NCI-H2107 (cell line): ENCODE results near the gene AHCYL2.
"Not testable (repeated sequence)": the region's sequence is repeated elsewhere in the genome, so short reads cannot be mapped to it uniquely, and the experiment has no call there.

Experiments
- DNase-seq: peaks from one replicate; lab custom pipeline; 2025; lab: John Stamatoyannopoulos, UW

Gene AHCYL2

GRCh38 chr7:129285111-129285510, 60.3 kb downstream of the AHCYL2 start:
- no peak for DNase-seq

- DNase-seq = no peak
These were observed 68.0 kb downstream of the AHCYL2 start for GRCh38 chr7:129292861-129293260.

GRCh38 chr7:129295015-129295423, 70.2 kb downstream of the AHCYL2 start:
- no peak for DNase-seq

GRCh38 chr7:129298268-129298893, 73.6 kb downstream of the AHCYL2 start:
- DNase-seq = peak; percentile 42

- no peak for DNase-seq
These were observed 75.1 kb downstream of the AHCYL2 start for GRCh38 chr7:129299889-129300288.

GRCh38 chr7:129300299-129300698, 75.5 kb downstream of the AHCYL2 start:
- DNase-seq = not testable (repeated sequence)

GRCh38 chr7:129307592-129307991, 82.8 kb downstream of the AHCYL2 start:
- DNase-seq = no peak

GRCh38 chr7:129308047-129308446, 83.2 kb downstream of the AHCYL2 start:
- no peak for DNase-seq

- no peak for DNase-seq
These were observed 86.6 kb downstream of the AHCYL2 start for GRCh38 chr7:129311429-129311828.

GRCh38 chr7:129313282-129313681, 88.5 kb downstream of the AHCYL2 start:
- DNase-seq = no peak

GRCh38 chr7:129315960-129316359, 91.1 kb downstream of the AHCYL2 start:
- DNase-seq = no peak

GRCh38 chr7:129317450-129317849, 92.6 kb downstream of the AHCYL2 start:
- DNase-seq = no peak

- no peak for DNase-seq
These were observed 102.2 kb downstream of the AHCYL2 start for GRCh38 chr7:129327076-129327475.

- DNase-seq = no peak
These were observed 107.6 kb downstream of the AHCYL2 start for GRCh38 chr7:129332254-129333035.

- no peak for DNase-seq
These were observed 109.6 kb downstream of the AHCYL2 start for GRCh38 chr7:129334473-129334872.

- DNase-seq = no peak
These were observed 113.6 kb downstream of the AHCYL2 start for GRCh38 chr7:129338450-129338849.

- DNase-seq = no peak
These were observed 116.4 kb downstream of the AHCYL2 start for GRCh38 chr7:129341212-129341611.

GRCh38 chr7:129341816-129342806, 117.3 kb downstream of the AHCYL2 start:
- DNase-seq = no peak

GRCh38 chr7:129343099-129343700, 118.4 kb downstream of the AHCYL2 start:
- peak; percentile 15 for DNase-seq

- DNase-seq = no peak
These were observed 122.5 kb downstream of the AHCYL2 start for GRCh38 chr7:129347330-129347729.

- DNase-seq = no peak
These were observed 123.4 kb downstream of the AHCYL2 start for GRCh38 chr7:129348023-129348740.
